Stimulated activated CD8-positive, alpha-beta memory T cell treated with anti-CD3 and anti-CD28 coated beads, Interleukin-7, amount 100 ng/mL, for 24 hours (primary cell): Measurements from ENCODE around the gene GSKIP.

Source experiments
- DNase-seq: peaks from one replicate; pipeline ENCODE4 v3.0.0-alpha.2; 2020; ENCODE audit warnings: low read depth

The GSKIP gene

GRCh38 chr14:96380735-96381134 is 17.4 kb downstream of the GSKIP start:
- DNase-seq, result no peak

- no peak for DNase-seq
Observed at GRCh38 chr14:96383445-96383844, 20.1 kb downstream of the GSKIP start.

GRCh38 chr14:96384053-96384452 is 20.7 kb downstream of the GSKIP start:
- DNase-seq, result no peak

GRCh38 chr14:96384740-96385139 is 21.4 kb downstream of the GSKIP start:
- DNase-seq, result no peak

GRCh38 chr14:96385385-96385784 is 22.1 kb downstream of the GSKIP start:
- DNase-seq, result no peak

- no peak for DNase-seq
Observed at GRCh38 chr14:96390965-96391292, 27.6 kb downstream of the GSKIP start.

GRCh38 chr14:96391293-96392118 is 28.2 kb downstream of the GSKIP start:
- DNase-seq, result peak; percentile 99

- no peak for DNase-seq
Observed at GRCh38 chr14:96393071-96393691, 29.9 kb downstream of the GSKIP start.

- DNase-seq, result no peak
Observed at GRCh38 chr14:96394047-96394815, 30.9 kb downstream of the GSKIP start.

- no peak for DNase-seq
Observed at GRCh38 chr14:96398432-96398831, 35.1 kb downstream of the GSKIP start.

- no peak for DNase-seq
Observed at GRCh38 chr14:96398921-96399320, 35.6 kb downstream of the GSKIP start.

GRCh38 chr14:96399405-96399804 is 36.1 kb downstream of the GSKIP start:
- DNase-seq, result no peak

GRCh38 chr14:96400495-96400894 is 37.2 kb downstream of the GSKIP start:
- no peak for DNase-seq

- no peak for DNase-seq
Observed at GRCh38 chr14:96403409-96403808, 40.1 kb downstream of the GSKIP start.

GRCh38 chr14:96405677-96406076 is 42.4 kb downstream of the GSKIP start:
- DNase-seq, result no peak

- no peak for DNase-seq
Observed at GRCh38 chr14:96407935-96408570, 44.7 kb downstream of the GSKIP start.

GRCh38 chr14:96408608-96409007 is 45.3 kb downstream of the GSKIP start:
- DNase-seq, result no peak

- no peak for DNase-seq
Observed at GRCh38 chr14:96409701-96410100, 46.4 kb downstream of the GSKIP start.

GRCh38 chr14:96410119-96410518 is 46.8 kb downstream of the GSKIP start:
- DNase-seq, result no peak

GRCh38 chr14:96413526-96413925 is 50.2 kb downstream of the GSKIP start:
- DNase-seq, result no peak

GRCh38 chr14:96415559-96415958 is 52.2 kb downstream of the GSKIP start:
- DNase-seq, result no peak

GRCh38 chr14:96416292-96416691 is 53.0 kb downstream of the GSKIP start:
- no peak for DNase-seq

GRCh38 chr14:96417254-96417653 is 53.9 kb downstream of the GSKIP start:
- no peak for DNase-seq
